Neural progenitor cell (in vitro differentiated cells): ENCODE results near the gene SNX25. TPM values are rescaled to one million over a fixed set of nuclear protein-coding genes. Genes with fewer than 3 reads are reported as not detected.

Experiments
- DNase-seq: peaks from one replicate; pipeline ENCODE4 v3.0.0-alpha.2; 2016; ENCODE audit warnings: low spot score
- H2AFZ ChIP-seq: fragments of 200-600 bp; sonication (generic); replicated peaks from 2 replicates; pipeline ENCODE4 v1.6.1; 2016; ENCODE audit warnings: antibody characterized with exemption
- H3F3A ChIP-seq: fragments of 200-600 bp; sonication (generic); 2 replicates; pipeline ENCODE4 v1.6.1; 2016; ENCODE audit warnings: antibody characterized with exemption, low read depth
- H3K27ac ChIP-seq: fragments of 200-600 bp; sonication (generic); 2 replicates; pipeline ENCODE4 v1.5.1; 2016; ENCODE audit warnings: mild to moderate bottlenecking
- H3K27me3 ChIP-seq: fragments of 200-600 bp; sonication (generic); 2 replicates; pipeline ENCODE4 v1.6.1; 2016; ENCODE audit warnings: mild to moderate bottlenecking, moderate library complexity
- H3K36me3 ChIP-seq: fragments of 200-600 bp; sonication (generic); 2 replicates; pipeline ENCODE4 v1.5.1; 2016
- H3K4me1 ChIP-seq: fragments of 200-600 bp; sonication (generic); 2 replicates; pipeline ENCODE4 v1.6.1; 2016; ENCODE audit warnings: mixed run types
- H3K4me2 ChIP-seq: fragments of 200-600 bp; sonication (generic); 2 replicates; pipeline ENCODE4 v1.6.1; 2016
- H3K4me3 ChIP-seq: fragments of 200-600 bp; sonication (generic); 2 replicates; pipeline ENCODE4 v1.5.1; 2016
- H3K79me2 ChIP-seq: fragments of 200-600 bp; sonication (generic); 2 replicates; pipeline ENCODE4 v1.6.1; 2016; ENCODE audit warnings: low read depth
- H3K9ac ChIP-seq: fragments of 200-600 bp; sonication (generic); 2 replicates; pipeline ENCODE4 v1.6.1; 2016
- H3K9me3 ChIP-seq: fragments of 200-600 bp; sonication (generic); 2 replicates; pipeline ENCODE4 v1.5.1; 2016; ENCODE audit warnings: low read depth
- H4K20me1 ChIP-seq: fragments of 200-600 bp; sonication (generic); 2 replicates; pipeline ENCODE4 v1.6.1; 2016; ENCODE audit warnings: low read depth
- H3K27ac Mint-ChIP-seq: 3 replicates; pipeline ENCODE4 v1.8.0; 2021; ENCODE audit warnings: mixed read lengths
- H3K27me3 Mint-ChIP-seq: 2 replicates; pipeline ENCODE4 v1.8.0; 2022; ENCODE audit warnings: low read depth, mild to moderate bottlenecking, inconsistent platforms, moderate library complexity, mixed read lengths; ENCODE audit not compliant: insufficient read depth
- H3K36me3 Mint-ChIP-seq: 3 replicates; pipeline ENCODE4 v1.8.0; 2021; ENCODE audit warnings: mixed read lengths
- H3K4me1 Mint-ChIP-seq: 3 replicates; pipeline ENCODE4 v1.8.0; 2021; ENCODE audit warnings: mixed read lengths
- H3K4me3 Mint-ChIP-seq: 3 replicates; pipeline ENCODE4 v1.8.0; 2021; ENCODE audit warnings: mild to moderate bottlenecking, moderate library complexity, mixed read lengths
- H3K9me3 Mint-ChIP-seq: 3 replicates; pipeline ENCODE4 v1.8.0; 2020; ENCODE audit warnings: mixed read lengths
- CTCF ChIP-seq: fragments of 200-600 bp; sonication (generic); IDR thresholded peaks from 2 replicates; pipeline ENCODE4 v1.5.1; 2017; ENCODE audit warnings: antibody characterized with exemption, mild to moderate bottlenecking
- EZH2 ChIP-seq: fragments of 200-600 bp; sonication (generic); IDR thresholded peaks from 2 replicates; pipeline ENCODE4 v1.6.1; 2017; ENCODE audit warnings: antibody characterized with exemption, mild to moderate bottlenecking, moderate library complexity
- EZH2phosphoT487 ChIP-seq: fragments of 200-600 bp; sonication (generic); IDR thresholded peaks from 2 replicates; pipeline ENCODE4 v1.6.1; 2017; ENCODE audit warnings: antibody characterized with exemption
- total RNA-seq: library from RNA; depleted of rRNA; stranded (reverse); fragments of >200 nt; gene quantifications from 2 replicates; pipeline ENCODE4 v1.2.3, GENCODE V29; 2015; ENCODE audit warnings: low replicate concordance

SNX25 gene
- total RNA-seq, 1 donor from 2014 or later, result 50.8 TPM

- no peak for DNase-seq
- Histone ChIP-seq H3K4me2 (no peak overlapping the region), H3K27ac (no peak overlapping the region), H2AFZ (no peak overlapping the region), H3K9me3 (no peaks in the 10 kb centered on the region), H3F3A (no peaks in the 10 kb centered on the region), H3K79me2 (no peaks in the 10 kb centered on the region), H3K27me3 (no peaks in the 10 kb centered on the region), H3K4me1 (peaks cover 16% of the 10 kb centered on the region), H3K36me3 (peaks cover 3% of the 10 kb centered on the region), H4K20me1 (no peaks in the 10 kb centered on the region), H3K9ac (no peak overlapping the region), H3K4me3 (no peak overlapping the region)
- Mint-ChIP-seq H3K36me3 (peaks cover 11% of the 10 kb centered on the region), H3K27me3 (peaks cover 2% of the 10 kb centered on the region), H3K4me3 (no peak overlapping the region), H3K4me1 (peaks cover 11% of the 10 kb centered on the region), H3K9me3 (no peaks in the 10 kb centered on the region), H3K27ac (no peak overlapping the region)
- TF ChIP-seq CTCF (no peak), EZH2phosphoT487 (no peak), EZH2 (no peak)
Measured at GRCh38 chr4:185263419-185263818, 54.0 kb downstream of the SNX25 start.

GRCh38 chr4:185265942-185266341, 56.5 kb downstream of the SNX25 start:
- DNase-seq, result no peak
- peaks cover 3% of the 10 kb centered on the region for H3K36me3 ChIP-seq
- H3K79me2 ChIP-seq, result no peaks in the 10 kb centered on the region
- H3K27me3 ChIP-seq, result no peaks in the 10 kb centered on the region
- Mint-ChIP-seq H3K9me3 (no peaks in the 10 kb centered on the region), H3K27ac (no peak overlapping the region), H3K36me3 (peaks cover 19% of the 10 kb centered on the region), H3K27me3 (no peaks in the 10 kb centered on the region), H3K4me3 (no peak overlapping the region), H3K4me1 (peaks cover 6% of the 10 kb centered on the region)
- no peak overlapping the region for H3K4me2 ChIP-seq
- H3K27ac ChIP-seq, result no peak overlapping the region
- no peak for TF ChIP-seq EZH2
- TF ChIP-seq EZH2phosphoT487, result no peak
- no peak for TF ChIP-seq CTCF
- no peaks in the 10 kb centered on the region for H3F3A ChIP-seq
- H3K4me1 ChIP-seq, result no peaks in the 10 kb centered on the region
- no peak overlapping the region for H2AFZ ChIP-seq
- H3K4me3 ChIP-seq, result no peak overlapping the region
- no peaks in the 10 kb centered on the region for H4K20me1 ChIP-seq
- no peaks in the 10 kb centered on the region for H3K9me3 ChIP-seq
- no peak overlapping the region for H3K9ac ChIP-seq

- no peak for DNase-seq
- H3K9me3 Mint-ChIP-seq, result no peaks in the 10 kb centered on the region
- H3K27me3 Mint-ChIP-seq, result no peaks in the 10 kb centered on the region
- Histone ChIP-seq H3K27ac (no peak overlapping the region), H3K36me3 (peaks cover 3% of the 10 kb centered on the region), H3K4me2 (no peak overlapping the region), H3K4me3 (no peak overlapping the region), H3K9ac (no peak overlapping the region), H3F3A (no peaks in the 10 kb centered on the region), H3K9me3 (no peaks in the 10 kb centered on the region), H4K20me1 (peaks cover 11% of the 10 kb centered on the region), H3K27me3 (no peaks in the 10 kb centered on the region), H3K4me1 (no peaks in the 10 kb centered on the region), H3K79me2 (no peaks in the 10 kb centered on the region), H2AFZ (no peak overlapping the region)
- H3K27ac Mint-ChIP-seq, result no peak overlapping the region
- TF ChIP-seq EZH2phosphoT487 (no peak), EZH2 (no peak), CTCF (no peak)
- H3K4me3 Mint-ChIP-seq, result no peak overlapping the region
- peaks cover 6% of the 10 kb centered on the region for H3K4me1 Mint-ChIP-seq
- peaks cover 22% of the 10 kb centered on the region for H3K36me3 Mint-ChIP-seq
Measured at GRCh38 chr4:185269286-185269685, 59.9 kb downstream of the SNX25 start.
